IMR-90 (cell line): ENCODE results near the gene TM4SF18. TPM values are rescaled to one million over a fixed set of nuclear protein-coding genes. Genes with fewer than 3 reads are reported as not detected.

Source experiments
- ATAC-seq: fragments of 200-7000 bp; cut with Tn5 transposase; 2 replicates; pipeline ENCODE4 v1.9.1; 2020; ENCODE audit warnings: low read depth, mild to moderate bottlenecking, moderate library complexity
- BruUV-seq: library from RNA; stranded (reverse); fragments of 400-500 nt; replicated peaks from 2 replicates; lab custom pipeline; 2021; lab: Mats Ljungman, UMichigan
- CTCF ChIA-PET: fragments of 300-600 bp; formaldehyde crosslinking; extraction: SDS; loops from one replicate; lab custom pipeline; 2021; ENCODE audit warnings: antibody characterized with exemption; lab: Yijun Ruan, JAX
- POLR2A ChIA-PET: fragments of 300-600 bp; sonication (Branson Sonifier 250); formaldehyde crosslinking; loops from one replicate; lab custom pipeline; 2022; ENCODE audit warnings: antibody characterized with exemption; ENCODE audit not compliant: unreplicated experiment; lab: Charles Lee
- DNase-seq: peaks from one replicate; pipeline ENCODE4 v3.0.0; 2013
- H2AFZ ChIP-seq: replicated peaks from 2 replicates; pipeline ENCODE3; 2013; ENCODE audit warnings: low read length, mild to moderate bottlenecking; ENCODE audit not compliant: poor library complexity
- H2AK5ac ChIP-seq: 2 replicates; pipeline ENCODE4 v1.6.1; 2013; ENCODE audit warnings: low read depth, low read length, inconsistent platforms
- H2AK9ac ChIP-seq: replicated peaks from 2 replicates; pipeline ENCODE3; 2013; ENCODE audit warnings: mild to moderate bottlenecking, low read depth, low read length, moderate library complexity; ENCODE audit not compliant: poor library complexity
- H2BK120ac ChIP-seq: 2 replicates; pipeline ENCODE4 v1.6.1; 2013; ENCODE audit warnings: low read depth, low read length, inconsistent platforms
- H2BK15ac ChIP-seq: 3 replicates; pipeline ENCODE4 v1.6.1; 2013; ENCODE audit warnings: low read depth, low read length, inconsistent platforms
- H2BK20ac ChIP-seq: 2 replicates; pipeline ENCODE4 v1.6.1; 2013; ENCODE audit warnings: low read depth, mild to moderate bottlenecking, inconsistent platforms, low read length, moderate library complexity
- H2BK5ac ChIP-seq: 2 replicates; pipeline ENCODE4 v1.6.1; 2013; ENCODE audit warnings: mild to moderate bottlenecking, low read depth, low read length, inconsistent platforms; ENCODE audit not compliant: poor library complexity, severe bottlenecking
- H3K14ac ChIP-seq: replicated peaks from 2 replicates; pipeline ENCODE4 v1.6.1; 2013; ENCODE audit warnings: low read depth, low read length, inconsistent platforms
- H3K18ac ChIP-seq: 2 replicates; pipeline ENCODE4 v1.6.1; 2013; ENCODE audit warnings: low read depth, low read length, control low read depth
- H3K23ac ChIP-seq: 2 replicates; pipeline ENCODE4 v1.6.1; 2013; ENCODE audit warnings: low read depth, low read length, inconsistent platforms
- H3K27ac ChIP-seq: 2 replicates; pipeline ENCODE4 v1.5.1; 2013; ENCODE audit warnings: mild to moderate bottlenecking, control low read depth, low read length; ENCODE audit not compliant: insufficient read depth
- H3K27me3 ChIP-seq: 2 replicates; pipeline ENCODE4 v1.6.1; 2013; ENCODE audit warnings: low read length; ENCODE audit not compliant: control insufficient read depth, insufficient read depth
- H3K36me3 ChIP-seq: 2 replicates; pipeline ENCODE4 v1.6.1; 2013; ENCODE audit warnings: low read length, mixed read lengths; ENCODE audit not compliant: control insufficient read depth, insufficient read depth
- H3K4ac ChIP-seq: 2 replicates; pipeline ENCODE4 v1.6.1; 2013; ENCODE audit warnings: low read depth, low read length, inconsistent platforms
- H3K4me1 ChIP-seq: 2 replicates; pipeline ENCODE4 v1.6.1; 2013; ENCODE audit warnings: low read length, mixed read lengths; ENCODE audit not compliant: control insufficient read depth, insufficient read depth
- H3K4me2 ChIP-seq: 2 replicates; pipeline ENCODE4 v1.6.1; 2013; ENCODE audit warnings: low read depth, mild to moderate bottlenecking, control low read depth, low read length, moderate library complexity
- H3K4me3 ChIP-seq: 2 replicates; pipeline ENCODE4 v1.5.1; 2013; ENCODE audit warnings: low read depth, mild to moderate bottlenecking, control low read depth, low read length, moderate library complexity; ENCODE audit not compliant: insufficient read depth
- H3K56ac ChIP-seq: 2 replicates; pipeline ENCODE4 v1.6.1; 2013; ENCODE audit warnings: low read length, inconsistent platforms; ENCODE audit not compliant: insufficient read depth; ENCODE audit errors: extremely low read depth
- H3K79me1 ChIP-seq, 2 experiments: 2 replicates each; pipeline ENCODE4 v1.6.1; 2013; ENCODE audit warnings: low read length in 2 of 2, inconsistent platforms in 1 of 2, low read depth in 1 of 2
- H3K9ac ChIP-seq: 2 replicates; pipeline ENCODE4 v1.6.1; 2013; ENCODE audit warnings: low read depth, low read length, control low read depth
- H3K9me1 ChIP-seq: 2 replicates; pipeline ENCODE4 v1.6.1; 2013; ENCODE audit warnings: low read length, inconsistent platforms; ENCODE audit not compliant: insufficient read depth
- H3K9me3 ChIP-seq: 2 replicates; pipeline ENCODE4 v1.6.1; 2013; ENCODE audit warnings: low read length; ENCODE audit not compliant: control insufficient read depth, insufficient read depth
- H4K20me1 ChIP-seq: 2 replicates; pipeline ENCODE4 v1.6.1; 2013; ENCODE audit warnings: low read length, inconsistent platforms; ENCODE audit not compliant: insufficient read depth
- H4K5ac ChIP-seq: 2 replicates; pipeline ENCODE4 v1.6.1; 2013; ENCODE audit warnings: mild to moderate bottlenecking, low read depth, low read length, control low read depth
- H4K8ac ChIP-seq, 2 experiments: 2 replicates each; pipeline ENCODE4 v1.6.1; 2013; ENCODE audit warnings: low read depth in 2 of 2, low read length in 2 of 2, control low read depth in 1 of 2, inconsistent platforms in 1 of 2
- H4K91ac ChIP-seq: 2 replicates; pipeline ENCODE4 v1.6.1; 2013; ENCODE audit warnings: low read depth, low read length, inconsistent platforms; ENCODE audit not compliant: insufficient read depth
- BHLHE40 ChIP-seq: fragments of 150-350 bp; IDR thresholded peaks from 2 replicates; pipeline ENCODE4 v1.6.1; 2016; ENCODE audit warnings: mild to moderate bottlenecking, low read depth, low read length
- CEBPB ChIP-seq: IDR thresholded peaks from 2 replicates; pipeline ENCODE4 v1.6.1; 2012; ENCODE audit warnings: low read depth, low read length, improper control_type of control experiment
- FOS ChIP-seq: fragments of 150-350 bp; IDR thresholded peaks from 2 replicates; pipeline ENCODE4 v1.6.1; 2016; ENCODE audit warnings: low read depth, low read length
- MAZ ChIP-seq: IDR thresholded peaks from 2 replicates; pipeline ENCODE4 v1.6.1; 2012; ENCODE audit warnings: low read depth, mild to moderate bottlenecking, low read length, improper control_type of control experiment, moderate library complexity, borderline replicate concordance
- MXI1 ChIP-seq: IDR thresholded peaks from 2 replicates; pipeline ENCODE4 v1.6.1; 2012; ENCODE audit warnings: low read depth, mild to moderate bottlenecking, low read length, moderate library complexity, borderline replicate concordance
- POLR2A ChIP-seq: IDR thresholded peaks from 2 replicates; pipeline ENCODE4 v1.6.1; 2012; ENCODE audit warnings: mild to moderate bottlenecking, low read depth, low read length
- RAD21 ChIP-seq: IDR thresholded peaks from 2 replicates; pipeline ENCODE4 v1.6.1; 2012; ENCODE audit warnings: low read length, improper control_type of control experiment
- SMC3 ChIP-seq: fragments of 150-350 bp; IDR thresholded peaks from 2 replicates; pipeline ENCODE4 v1.6.1; 2016; ENCODE audit warnings: low read depth, mild to moderate bottlenecking, antibody characterized with exemption, low read length, moderate library complexity
- WGBS, 2 experiments: methylation state at CpG; one replicate each; pipeline versions ENCODE4 v1.1.5 to v1.1.7; 2013; ENCODE audit warnings: missing lambda C conversion rate in 2 of 2; ENCODE audit not compliant: insufficient read length in 1 of 2; ENCODE audit errors: extremely low coverage in 2 of 2; 5-methylcytosine and 5-hydroxymethylcytosine counted together
- dilution Hi-C: fragments of 300-500 bp; cut with HindIII; formaldehyde crosslinking; loops from one replicate; pipeline ENCODE4 v1.14.3; 2018; ENCODE audit warnings: low sequenced_read_pairs; ENCODE audit not compliant: unreplicated experiment
- in situ Hi-C: fragments of 300-500 bp; cut with MboI; formaldehyde crosslinking; loops from 3 replicates; pipeline ENCODE4 v1.14.3; 2019; ENCODE audit warnings: low sequenced_read_pairs, inconsistent platforms, mixed read lengths
- intact Hi-C: fragments of 100-400 bp; cut with micrococcal nuclease; formaldehyde crosslinking; loops from 2 replicates; pipeline ENCODE4 v1.10.0; 2022
- polyA plus RNA-seq, 3 experiments: library from polyadenylated mRNA; depleted of rRNA; stranded (reverse); fragments of >200 nt; gene quantifications; 2 replicates each; pipeline ENCODE4 v1.2.3, GENCODE V29; 2012; ENCODE audit warnings: low replicate concordance in 1 of 3
- total RNA-seq: library from RNA; depleted of rRNA; stranded (reverse); fragments of >200 nt; gene quantifications from 2 replicates; pipeline ENCODE4 v1.2.3, GENCODE V29; 2012
- TF ChIP-seq, protein P1 (sequence below): conservative IDR thresholded peaks from 2 replicates; pipeline ENCODE4 v1.5.1; 2012; ENCODE audit warnings: mild to moderate bottlenecking, low read depth, low read length, improper control_type of control experiment
- TF ChIP-seq, protein P2 (sequence below): fragments of 150-350 bp; IDR thresholded peaks from 2 replicates; pipeline ENCODE4 v1.6.1; 2016; ENCODE audit warnings: low read depth, mild to moderate bottlenecking, low read length, moderate library complexity, borderline replicate concordance

TM4SF18 gene
- total and polyA plus RNA-seq, 2 of the 4 experiments (the other 2 are of a cell fraction), result under 0.01 TPM; not detected in 1

DNA sequence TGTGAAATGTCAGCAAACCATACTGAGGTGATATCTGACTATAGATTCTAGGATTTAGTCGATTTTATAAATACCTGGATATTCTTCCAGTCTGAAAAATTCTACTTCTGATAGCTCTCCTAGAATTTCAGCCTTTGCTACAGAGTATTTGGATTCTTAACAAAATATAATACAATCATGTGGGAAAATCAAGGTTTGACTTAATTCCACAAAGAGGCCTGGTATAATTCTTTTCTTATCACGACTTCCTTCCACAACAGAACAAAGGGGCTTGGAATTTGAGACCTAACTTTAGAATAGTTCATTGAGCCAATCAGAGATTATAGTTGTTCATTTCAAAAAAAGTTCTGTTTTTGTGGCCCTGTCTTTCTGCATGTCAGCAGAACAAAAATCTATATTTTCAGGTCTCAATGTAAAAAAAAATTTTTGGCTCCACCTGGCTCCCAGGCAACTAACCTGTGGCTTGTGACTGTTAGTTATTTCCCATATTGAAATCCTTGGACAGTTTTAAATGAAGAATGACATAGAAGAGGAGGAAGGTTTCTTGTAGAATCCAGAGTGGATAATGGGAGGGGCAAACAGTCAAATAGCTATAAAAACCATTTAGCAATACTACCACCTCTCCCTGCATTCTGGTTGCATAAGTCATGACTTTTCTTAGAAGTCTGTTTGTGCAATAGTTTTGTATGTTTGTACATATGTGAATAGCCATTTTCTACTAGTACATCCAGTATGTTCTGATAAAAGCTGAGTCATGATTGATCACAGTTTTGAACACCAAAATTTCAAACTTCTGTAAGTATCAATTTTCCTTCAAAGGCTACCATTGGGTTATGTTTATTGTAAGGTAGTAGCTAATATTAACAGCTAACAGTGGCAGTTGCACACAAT is 40.0 kb upstream of the TM4SF18 start (continued):
- TF ChIP-seq MXI1, result no peak
- TF ChIP-seq SMC3, result no peak
- no peak for TF ChIP-seq RAD21

DNA sequence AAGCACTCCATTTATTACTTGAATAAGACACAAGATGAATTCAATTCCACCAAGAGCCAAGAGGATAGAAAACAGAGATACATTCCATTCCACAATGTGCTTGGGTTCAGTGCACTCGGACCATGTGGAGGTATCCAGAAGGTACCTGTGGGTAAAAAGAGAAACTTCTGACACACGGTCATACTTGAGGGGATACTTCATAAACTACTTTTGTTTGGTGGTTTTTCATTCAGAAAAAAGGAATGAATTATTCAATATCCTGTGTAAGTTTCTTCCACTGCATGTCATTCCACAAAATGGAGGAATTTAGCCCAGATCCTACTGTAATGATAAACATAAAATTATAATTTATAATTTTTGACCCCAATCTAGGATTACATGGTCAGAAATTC is 38.3 kb upstream of the TM4SF18 start:
- H4K5ac ChIP-seq, result peak overlapping the region; percentile 52; the same call in 1 of the 2 replicates
- peak overlapping the region; percentile 58 for H2BK20ac ChIP-seq
- peaks cover 30% of the 10 kb centered on the region for H3K36me3 ChIP-seq
- TF ChIP-seq BHLHE40, result no peak
- no peak for TF ChIP-seq MAZ
- no peak for TF ChIP-seq CEBPB
- TF ChIP-seq POLR2A, result peak; percentile 74
- TF ChIP-seq, protein P1, sequence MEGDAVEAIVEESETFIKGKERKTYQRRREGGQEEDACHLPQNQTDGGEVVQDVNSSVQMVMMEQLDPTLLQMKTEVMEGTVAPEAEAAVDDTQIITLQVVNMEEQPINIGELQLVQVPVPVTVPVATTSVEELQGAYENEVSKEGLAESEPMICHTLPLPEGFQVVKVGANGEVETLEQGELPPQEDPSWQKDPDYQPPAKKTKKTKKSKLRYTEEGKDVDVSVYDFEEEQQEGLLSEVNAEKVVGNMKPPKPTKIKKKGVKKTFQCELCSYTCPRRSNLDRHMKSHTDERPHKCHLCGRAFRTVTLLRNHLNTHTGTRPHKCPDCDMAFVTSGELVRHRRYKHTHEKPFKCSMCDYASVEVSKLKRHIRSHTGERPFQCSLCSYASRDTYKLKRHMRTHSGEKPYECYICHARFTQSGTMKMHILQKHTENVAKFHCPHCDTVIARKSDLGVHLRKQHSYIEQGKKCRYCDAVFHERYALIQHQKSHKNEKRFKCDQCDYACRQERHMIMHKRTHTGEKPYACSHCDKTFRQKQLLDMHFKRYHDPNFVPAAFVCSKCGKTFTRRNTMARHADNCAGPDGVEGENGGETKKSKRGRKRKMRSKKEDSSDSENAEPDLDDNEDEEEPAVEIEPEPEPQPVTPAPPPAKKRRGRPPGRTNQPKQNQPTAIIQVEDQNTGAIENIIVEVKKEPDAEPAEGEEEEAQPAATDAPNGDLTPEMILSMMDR, result no peak
- TF ChIP-seq RAD21, result no peak
- TF ChIP-seq FOS, result no peak
- TF ChIP-seq, protein P2, sequence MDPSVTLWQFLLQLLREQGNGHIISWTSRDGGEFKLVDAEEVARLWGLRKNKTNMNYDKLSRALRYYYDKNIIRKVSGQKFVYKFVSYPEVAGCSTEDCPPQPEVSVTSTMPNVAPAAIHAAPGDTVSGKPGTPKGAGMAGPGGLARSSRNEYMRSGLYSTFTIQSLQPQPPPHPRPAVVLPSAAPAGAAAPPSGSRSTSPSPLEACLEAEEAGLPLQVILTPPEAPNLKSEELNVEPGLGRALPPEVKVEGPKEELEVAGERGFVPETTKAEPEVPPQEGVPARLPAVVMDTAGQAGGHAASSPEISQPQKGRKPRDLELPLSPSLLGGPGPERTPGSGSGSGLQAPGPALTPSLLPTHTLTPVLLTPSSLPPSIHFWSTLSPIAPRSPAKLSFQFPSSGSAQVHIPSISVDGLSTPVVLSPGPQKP, result no peak
- ChIA-PET POLR2A (interaction anchor here (0.7 to 1.2 kb wide), 2 partner anchors 71 to 880 kb away, joined by 4 to 5 read pairs; no protein-coding TSS in a partner anchor), CTCF (no interaction called here)
- peak overlapping the region; percentile 36 to 76; a peak in 3 of 4 replicates for H4K8ac ChIP-seq
- H3K27ac ChIP-seq, result peak overlapping the region; percentile 67
- no peak overlapping the region for H2AK9ac ChIP-seq
- dilution Hi-C loops (no loop called here), intact Hi-C loops (no loop called here), in situ Hi-C loops (no loop called here)
- H2BK5ac ChIP-seq, result peak overlapping the region; percentile 91
- peak overlapping the region; percentile 65; the same call in 1 of the 2 replicates for H3K14ac ChIP-seq
- no peak overlapping the region for H2AFZ ChIP-seq
- no peak for DNase-seq
- H3K79me1 ChIP-seq, result peaks cover 13 to 41% of the 10 kb centered on the region in 2 experiments
- H3K9me1 ChIP-seq, result peaks cover 18% of the 10 kb centered on the region
- peak overlapping the region; percentile 84 for H3K4ac ChIP-seq
- H3K9ac ChIP-seq, result peak overlapping the region; percentile 21; the same call in 1 of the 2 replicates
- H2AK5ac ChIP-seq, result peak overlapping the region; percentile 67; the same call in 1 of the 2 replicates
- H3K4me2 ChIP-seq, result peak overlapping the region; percentile 47; the same call in 1 of the 2 replicates
- H2BK15ac ChIP-seq, result peak overlapping the region; percentile 21; the same call in 1 of the 3 replicates
- H3K4me1 ChIP-seq, result peaks cover 21% of the 10 kb centered on the region
- H3K9me3 ChIP-seq, result no peaks in the 10 kb centered on the region
- no peak overlapping the region for H3K4me3 ChIP-seq
- no peak for ATAC-seq
- BruUV-seq, result no TSS peak
- peak overlapping the region; percentile 58; the same call in 1 of the 2 replicates for H3K18ac ChIP-seq
- H3K23ac ChIP-seq, result peak overlapping the region; percentile 54
- peak overlapping the region; percentile 72 for H2BK120ac ChIP-seq
- H4K91ac ChIP-seq, result peak overlapping the region; percentile 30
- H3K56ac ChIP-seq, result peak overlapping the region; percentile 56; the same call in 1 of the 2 replicates
- no CpG with 5 or more reads among the region's 2 CpGs for WGBS, 2 experiments
- no peaks in the 10 kb centered on the region for H4K20me1 ChIP-seq
- H3K27me3 ChIP-seq, result no peaks in the 10 kb centered on the region
